PC-9 (cell line): ENCODE measurements around the gene CHN1.

Source experiments
- CTCF ChIP-seq: fragments of 200-600 bp; sonication (generic); conservative IDR thresholded peaks from 2 replicates; pipeline ENCODE4 v1.6.1; 2017; ENCODE audit warnings: mixed run types, antibody characterized with exemption, mild to moderate bottlenecking, moderate library complexity
- EZH2 ChIP-seq: fragments of 200-600 bp; sonication (generic); IDR thresholded peaks from 2 replicates; pipeline ENCODE4 v1.8.0; 2017; ENCODE audit warnings: antibody characterized with exemption, low read depth

- no peak for TF ChIP-seq CTCF
- TF ChIP-seq EZH2 = no peak
These were observed 126.5 kb downstream of the CHN1 start for GRCh38 chr2:174878537-174879147.
